Measurements from ENCODE around the gene CDKAL1.
"Not testable (repeated sequence)": the region's sequence is repeated elsewhere in the genome, so short reads cannot be mapped to it uniquely, and the experiment has no call there.

Gene CDKAL1

DNA sequence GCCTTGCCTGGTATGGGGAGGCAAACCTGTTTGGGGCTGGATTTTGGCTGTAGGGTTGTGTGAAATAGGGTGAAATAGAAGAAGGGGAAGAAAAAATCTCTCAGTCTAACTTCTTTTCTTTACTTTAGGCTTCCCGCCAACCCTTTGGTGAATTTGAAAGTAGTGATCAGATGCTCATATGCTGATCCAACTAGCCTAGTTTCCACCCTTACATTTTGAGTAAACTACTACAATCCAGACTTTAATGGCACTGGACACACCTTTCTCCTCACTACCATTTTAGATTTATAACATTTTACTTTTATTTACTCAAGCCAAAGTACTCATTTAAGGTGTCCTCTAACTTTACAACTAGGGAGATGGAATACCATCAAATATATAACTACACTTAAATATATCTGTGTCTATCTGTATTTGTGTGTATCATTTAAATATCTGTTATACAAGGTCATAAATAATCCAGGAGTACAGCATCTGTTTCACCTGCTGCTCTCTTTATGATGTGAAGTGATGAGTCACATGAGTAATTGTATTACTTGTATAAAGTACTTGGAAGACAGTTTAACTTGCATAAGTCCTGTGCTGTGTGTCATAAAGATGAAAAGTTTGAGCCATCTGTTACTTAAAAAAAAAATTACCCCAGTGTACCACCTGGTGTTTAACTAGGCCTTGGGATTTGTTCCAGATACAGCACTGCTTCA is 172.1 kb downstream of the CDKAL1 start:
- no peak for DNase-seq (ENCODE audit: low read depth in 1 of 2, low spot score in 1 of 2)

DNA sequence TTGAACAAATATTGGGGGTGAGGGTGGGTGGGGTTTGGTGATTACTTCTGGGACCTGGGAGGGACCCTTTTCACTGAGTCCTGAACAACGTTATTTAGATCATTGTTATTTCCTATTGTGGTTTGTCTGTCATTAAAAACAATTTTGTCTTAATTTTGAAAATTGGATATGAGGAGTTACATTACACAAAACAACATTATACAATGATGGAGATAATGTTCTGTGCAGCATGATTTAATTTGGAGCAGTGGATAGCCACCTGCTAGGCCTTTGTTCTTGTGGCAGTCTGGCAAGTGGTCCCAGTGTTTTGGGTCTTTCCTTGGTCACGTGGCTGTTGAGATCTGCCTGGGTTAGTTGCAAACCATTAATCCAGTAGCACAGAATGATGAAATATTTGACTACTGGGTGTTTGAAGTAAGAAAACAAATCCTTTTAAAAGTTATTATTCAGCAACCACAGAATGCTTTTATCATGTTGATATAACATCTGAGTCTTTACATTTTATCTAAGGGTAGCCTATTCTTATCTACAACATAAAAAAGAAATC is 172.8 kb downstream of the CDKAL1 start:
- DNase-seq (ENCODE audit: low read depth in 1 of 2, low spot score in 1 of 2), result no peak

DNA sequence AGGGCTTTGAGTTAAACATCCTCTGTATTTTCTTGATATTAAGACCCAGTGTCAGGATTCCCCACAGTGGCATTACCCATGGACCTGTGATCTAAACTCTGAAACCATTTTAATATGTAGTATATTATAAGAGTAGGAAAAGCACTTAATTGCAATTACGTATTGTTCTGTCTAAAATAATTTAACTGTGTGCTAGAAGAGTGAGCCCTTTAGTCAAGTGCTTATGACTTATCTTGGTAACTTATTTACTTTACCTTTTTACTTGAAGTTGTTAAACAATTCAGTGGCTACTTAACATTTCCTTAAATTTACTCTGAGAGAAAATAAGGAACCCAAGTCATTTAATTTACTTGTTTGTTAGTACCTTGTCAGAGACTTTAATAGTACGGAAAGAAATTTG is 173.6 kb downstream of the CDKAL1 start:
- no peak for DNase-seq (ENCODE audit: low read depth in 1 of 2, low spot score in 1 of 2)

DNA sequence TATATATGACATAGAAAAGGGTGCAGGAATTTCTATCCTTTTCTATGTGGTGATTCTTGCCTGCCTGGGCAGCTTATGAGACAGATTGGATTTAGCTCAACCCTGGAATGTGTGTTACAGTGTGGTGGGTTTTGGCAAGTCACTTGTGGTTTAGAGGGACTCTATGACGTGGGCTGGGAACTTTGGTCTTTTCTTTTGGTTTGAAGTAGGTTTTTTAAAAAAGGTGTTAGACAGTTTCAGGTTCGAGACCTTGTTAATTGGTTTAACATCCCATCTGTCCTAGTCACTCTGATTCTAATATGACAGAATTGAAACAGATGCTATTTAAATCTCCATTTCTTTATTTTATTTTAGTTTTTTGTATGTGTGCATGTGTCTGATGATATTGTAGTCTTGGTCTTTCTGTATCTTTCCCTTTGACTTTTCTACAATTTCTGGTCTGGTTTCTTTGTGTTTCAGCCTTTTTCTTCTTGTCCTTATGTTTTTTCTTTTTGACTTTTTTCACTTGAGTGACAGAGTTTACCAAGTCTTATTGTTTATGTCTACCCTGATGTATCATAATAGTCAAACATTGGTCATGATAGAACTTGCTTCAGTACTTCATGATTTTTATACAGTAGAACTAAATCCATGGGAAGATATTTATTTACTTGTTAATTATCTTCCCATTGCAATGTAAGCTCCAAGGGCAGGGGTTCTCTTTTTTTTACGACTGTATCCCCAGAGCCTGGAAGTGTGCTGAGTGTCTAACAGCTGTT is 174.3 kb downstream of the CDKAL1 start:
- no peak for DNase-seq (ENCODE audit: low read depth in 1 of 2, low spot score in 1 of 2)

DNA sequence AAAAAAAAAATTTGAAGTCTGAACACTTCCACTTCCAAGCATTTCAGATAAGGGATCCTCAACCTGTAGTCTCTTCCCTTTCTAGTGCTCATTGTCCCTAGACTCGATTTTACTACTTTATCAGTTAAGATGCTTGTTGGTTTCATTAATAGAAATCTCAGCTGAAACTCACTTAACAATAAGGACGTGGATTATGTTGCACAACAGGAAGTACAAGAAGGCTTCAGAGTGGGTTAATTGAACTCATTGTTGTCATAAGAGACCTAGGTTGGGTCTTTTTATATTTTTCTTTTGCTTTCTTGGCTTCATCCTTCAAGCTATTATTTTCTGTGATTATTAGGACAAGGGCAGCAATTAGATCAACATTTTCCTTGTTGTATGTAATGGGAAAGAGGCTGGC is 175.2 kb downstream of the CDKAL1 start:
- DNase-seq (ENCODE audit: low read depth in 1 of 2, low spot score in 1 of 2), result no peak

DNA sequence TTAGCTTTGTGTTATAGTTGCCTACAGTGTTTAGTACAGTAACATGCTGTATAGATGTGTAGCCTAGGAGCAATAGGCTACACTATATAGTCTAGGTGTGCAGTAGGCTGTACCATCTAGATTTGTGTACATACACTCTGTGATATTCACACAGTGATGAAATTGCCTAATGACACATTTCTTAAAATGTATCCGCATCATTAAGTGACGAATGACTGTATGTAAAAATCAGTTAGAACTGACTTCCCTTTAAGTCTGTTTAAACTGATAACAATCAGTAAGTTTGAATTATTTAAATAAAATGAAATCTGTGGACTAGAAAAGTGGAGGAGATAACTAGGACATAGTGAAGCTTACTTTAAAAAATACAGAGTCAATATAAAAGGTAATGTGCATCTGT is 176.1 kb downstream of the CDKAL1 start:
- DNase-seq (ENCODE audit: low read depth in 1 of 2, low spot score in 1 of 2), result no peak

DNA sequence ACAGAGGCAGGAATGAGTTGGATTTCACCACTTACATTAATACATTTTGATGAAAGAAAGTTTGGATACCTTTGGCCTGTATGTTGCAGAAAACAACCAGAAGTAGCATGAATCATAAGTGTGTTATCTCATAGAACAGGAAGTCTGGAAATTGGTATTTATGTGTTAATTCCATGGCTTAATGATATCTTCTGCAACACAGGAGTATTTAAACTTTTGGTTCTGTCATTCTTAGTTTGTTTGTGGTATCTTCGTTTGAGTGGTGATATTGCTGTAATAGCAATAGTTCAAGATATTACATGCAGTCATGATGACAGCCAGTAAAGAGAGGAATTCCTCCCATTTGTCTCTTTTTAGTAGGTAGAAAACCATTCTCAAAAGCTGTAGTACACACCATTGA is 177.3 kb downstream of the CDKAL1 start:
- DNase-seq (ENCODE audit: low read depth in 1 of 2, low spot score in 1 of 2), result no peak

DNA sequence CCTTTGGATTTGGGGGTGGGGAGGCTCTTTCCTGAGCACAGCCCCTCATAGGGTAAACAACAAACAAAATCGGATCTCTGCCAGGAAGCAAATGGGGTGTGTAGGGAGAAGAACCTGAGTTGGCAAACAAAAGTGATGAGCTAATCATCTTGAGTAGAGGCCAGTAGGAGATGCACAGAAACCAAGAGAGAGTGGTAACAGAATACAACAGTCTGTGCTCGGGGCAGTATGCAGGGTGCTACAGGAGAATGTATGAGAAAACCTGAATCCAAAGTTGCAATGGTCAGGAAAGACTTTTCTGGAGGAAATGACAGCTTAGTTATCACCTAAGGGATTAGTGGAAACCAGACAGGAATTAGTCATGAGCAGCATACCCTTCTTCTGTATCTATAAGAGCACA is 177.8 kb downstream of the CDKAL1 start:
- no peak for DNase-seq (ENCODE audit: low read depth in 1 of 2, low spot score in 1 of 2)

DNA sequence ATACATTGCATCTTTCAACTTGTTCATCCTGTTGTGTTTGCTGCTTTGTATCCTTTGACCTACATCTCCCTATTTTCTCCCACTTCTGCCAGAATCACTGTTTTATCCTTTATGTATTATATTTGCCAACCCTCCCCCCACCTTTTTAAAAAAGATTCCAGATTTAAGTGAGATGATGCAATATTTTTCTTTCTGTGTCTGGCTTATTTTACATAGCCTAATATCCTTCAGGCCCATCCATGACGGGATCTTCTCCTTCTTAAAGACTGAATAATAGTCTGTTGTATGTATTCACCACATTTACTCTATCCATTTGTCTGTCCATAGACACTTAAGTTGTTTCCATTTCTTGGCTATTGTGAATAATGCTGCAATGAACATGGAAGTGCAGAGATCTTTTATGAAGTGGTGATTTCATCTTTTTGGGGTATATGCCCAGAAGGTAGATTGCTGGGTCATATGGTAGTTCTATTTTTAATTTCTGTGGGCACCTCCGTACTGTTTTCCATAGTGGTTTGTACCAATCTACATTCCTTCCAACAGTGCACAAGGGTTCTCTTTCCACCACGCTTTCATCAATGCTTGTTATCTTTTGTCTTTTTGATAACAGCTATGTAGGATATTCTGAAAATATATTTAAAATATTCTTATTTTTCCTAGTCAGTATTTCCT is 181.0 kb downstream of the CDKAL1 start:
- DNase-seq (ENCODE audit: low read depth in 1 of 2, low spot score in 1 of 2), result no peak

DNA sequence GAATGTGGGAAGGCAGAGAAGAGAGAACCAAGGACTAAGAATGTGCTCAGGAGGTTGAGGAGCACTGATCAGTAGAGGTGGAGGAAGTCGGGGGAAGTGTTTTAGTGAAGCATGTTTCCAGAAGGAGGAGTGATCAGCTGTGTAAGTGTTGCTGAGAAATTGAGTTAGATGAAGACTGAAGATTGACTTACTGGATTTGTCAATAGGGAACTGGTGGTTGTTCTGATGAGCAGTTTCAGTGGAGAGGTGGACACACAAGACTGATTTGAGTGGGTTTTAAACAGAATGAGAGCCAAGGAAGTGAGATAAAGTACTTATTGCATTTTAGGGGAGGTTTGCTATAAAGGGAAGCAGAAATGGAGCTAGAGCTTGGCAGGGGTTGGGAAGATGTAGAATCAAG is 182.6 kb downstream of the CDKAL1 start:
- DNase-seq (ENCODE audit: low read depth in 1 of 2, low spot score in 1 of 2), result no peak

DNA sequence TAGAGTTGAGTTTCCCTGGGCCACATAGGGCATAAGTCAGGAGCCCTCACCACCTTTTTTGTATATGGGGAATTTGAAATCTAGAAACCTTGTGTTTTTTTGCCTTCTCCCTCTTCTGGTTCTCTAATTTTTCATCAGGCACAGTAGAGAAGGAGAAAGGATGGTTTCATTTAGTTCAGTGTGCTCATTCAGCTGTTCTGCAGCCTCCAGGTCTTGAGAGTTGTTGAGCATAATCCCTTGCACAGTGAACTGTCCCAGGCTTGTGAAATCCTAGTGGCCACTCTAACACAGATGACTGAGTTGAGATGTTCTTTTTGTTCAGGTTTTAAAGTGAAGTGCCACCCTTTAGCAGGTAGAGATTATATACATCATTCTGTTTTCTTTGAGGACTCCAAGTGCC is 183.5 kb downstream of the CDKAL1 start:
- DNase-seq (ENCODE audit: low read depth in 1 of 2, low spot score in 1 of 2), result no peak

DNA sequence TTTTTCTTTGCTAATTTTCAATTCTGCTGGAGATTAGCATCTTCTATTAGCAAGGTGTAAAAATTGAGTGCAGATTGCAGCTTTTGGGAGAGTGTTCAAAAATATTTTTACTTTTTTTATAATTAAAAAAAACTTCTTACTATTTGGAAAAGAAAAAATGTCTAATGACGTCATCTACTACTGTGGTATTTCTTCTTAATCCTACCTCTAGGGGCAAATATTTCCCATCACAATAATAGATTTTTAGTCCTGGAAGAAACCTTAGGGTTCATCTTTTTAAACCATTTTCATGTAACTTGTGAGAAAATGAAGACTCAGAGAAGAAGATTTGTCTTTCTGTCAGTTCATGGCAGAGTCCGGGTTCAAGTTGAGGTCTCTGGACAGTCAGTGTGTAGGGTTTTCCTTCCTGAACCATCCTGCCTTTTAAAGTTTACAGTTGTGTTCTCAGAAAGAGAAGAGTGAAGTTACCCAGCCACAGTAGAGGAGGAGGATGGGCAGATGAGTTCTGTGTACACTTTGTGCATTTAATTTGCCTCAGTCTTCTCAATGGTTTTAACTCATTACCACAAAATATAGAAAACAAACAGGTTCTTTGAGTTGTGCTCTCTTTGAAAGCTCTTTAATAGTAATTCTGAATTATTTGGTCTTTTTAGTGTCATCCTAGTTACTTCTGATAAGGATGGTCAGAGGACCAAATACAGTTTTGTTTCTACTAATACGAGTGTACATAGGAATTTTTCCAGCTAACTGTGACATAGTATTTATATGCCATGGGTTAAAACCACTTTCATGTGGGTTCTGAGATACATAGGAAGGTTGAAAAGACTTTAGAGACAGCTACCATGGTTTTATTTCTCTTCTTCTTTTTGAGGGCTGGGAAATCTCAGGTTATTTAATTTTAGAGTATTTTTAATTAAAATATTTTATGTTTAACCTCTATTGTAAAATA is 184.7 kb downstream of the CDKAL1 start:
- no peak for DNase-seq (ENCODE audit: low read depth in 1 of 2, low spot score in 1 of 2)

DNA sequence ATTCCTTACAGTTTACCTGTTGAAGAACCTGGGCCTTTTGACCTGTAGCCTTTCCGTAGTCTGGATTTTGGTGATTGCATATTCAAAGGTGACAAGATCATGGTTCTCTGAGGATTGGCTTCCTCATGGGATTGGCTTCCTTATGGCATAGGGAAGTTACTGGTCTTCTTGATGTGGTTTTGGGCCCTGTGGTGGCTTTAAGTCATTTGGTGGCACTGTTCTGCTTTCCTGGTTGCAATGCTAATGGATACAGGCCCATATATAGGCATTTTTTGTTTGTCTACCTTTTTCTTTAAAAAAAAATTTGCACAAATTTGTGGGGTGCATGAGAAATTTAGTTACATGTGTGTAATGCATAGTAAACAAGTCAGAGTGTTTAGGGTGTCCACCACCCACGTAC is 185.7 kb downstream of the CDKAL1 start:
- no peak for DNase-seq (ENCODE audit: low read depth in 1 of 2, low spot score in 1 of 2)

DNA sequence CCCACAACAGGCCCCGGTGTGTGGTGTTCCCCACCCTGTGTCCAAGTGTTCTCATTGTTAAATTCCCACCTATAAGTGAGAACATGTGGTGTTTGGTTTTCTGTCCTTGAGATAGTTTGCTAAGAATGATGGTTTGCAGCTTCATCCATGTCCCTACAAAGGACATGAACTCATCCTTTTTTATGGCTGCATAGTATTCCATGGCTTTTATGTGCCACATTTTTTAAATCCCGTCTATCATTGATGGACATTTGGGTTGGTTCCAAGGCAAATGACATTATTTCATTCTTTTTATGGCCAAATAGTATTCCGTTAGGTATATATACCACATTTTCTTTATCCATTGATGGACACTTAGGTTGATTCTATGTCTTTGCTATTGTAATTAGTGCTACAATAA is 186.9 kb downstream of the CDKAL1 start:
- DNase-seq (ENCODE audit: low read depth in 1 of 2, low spot score in 1 of 2), result not testable (repeated sequence)

DNA sequence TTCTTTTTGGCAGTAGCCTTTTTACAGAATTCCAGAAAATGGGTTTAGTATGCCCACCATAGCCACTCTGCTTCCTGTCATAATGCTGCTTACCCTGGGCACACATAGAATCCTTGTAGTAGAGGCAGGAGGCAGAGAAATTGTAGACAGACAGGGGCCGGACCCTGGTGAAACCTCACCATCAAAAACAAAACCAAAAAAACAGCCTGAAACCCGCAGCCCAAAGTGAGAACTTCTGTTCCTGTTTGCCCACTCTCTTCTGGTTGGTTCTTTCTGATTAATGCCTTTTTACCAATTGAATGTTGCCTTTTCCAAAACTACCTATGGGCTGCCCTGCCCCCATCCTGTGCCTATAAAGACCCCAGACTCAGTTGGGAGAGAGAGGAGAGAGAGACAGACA is 188.2 kb downstream of the CDKAL1 start:
- DNase-seq (ENCODE audit: low read depth in 1 of 2, low spot score in 1 of 2), result no peak

DNA sequence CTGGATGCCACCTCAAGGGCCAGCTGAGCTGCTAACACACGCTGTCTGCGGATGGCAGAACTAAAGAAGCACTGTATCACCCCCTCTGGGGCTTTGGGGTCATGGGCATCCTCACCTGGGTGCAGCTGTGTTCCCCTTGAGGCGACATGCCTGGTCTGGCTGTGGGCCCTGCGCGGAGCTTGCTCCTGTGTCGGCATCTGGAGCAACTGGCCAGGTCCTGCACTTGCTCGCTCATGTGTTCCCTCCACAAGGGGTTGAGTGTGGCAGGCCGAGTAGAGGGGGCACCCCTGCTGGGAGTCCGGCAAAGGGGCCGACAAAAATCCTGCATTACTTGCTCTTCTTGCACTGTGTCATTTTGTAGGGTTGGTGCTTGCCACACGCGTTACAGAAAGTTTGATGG is 189.0 kb downstream of the CDKAL1 start:
- no peak for DNase-seq (ENCODE audit: low read depth in 1 of 2, low spot score in 1 of 2)

DNA sequence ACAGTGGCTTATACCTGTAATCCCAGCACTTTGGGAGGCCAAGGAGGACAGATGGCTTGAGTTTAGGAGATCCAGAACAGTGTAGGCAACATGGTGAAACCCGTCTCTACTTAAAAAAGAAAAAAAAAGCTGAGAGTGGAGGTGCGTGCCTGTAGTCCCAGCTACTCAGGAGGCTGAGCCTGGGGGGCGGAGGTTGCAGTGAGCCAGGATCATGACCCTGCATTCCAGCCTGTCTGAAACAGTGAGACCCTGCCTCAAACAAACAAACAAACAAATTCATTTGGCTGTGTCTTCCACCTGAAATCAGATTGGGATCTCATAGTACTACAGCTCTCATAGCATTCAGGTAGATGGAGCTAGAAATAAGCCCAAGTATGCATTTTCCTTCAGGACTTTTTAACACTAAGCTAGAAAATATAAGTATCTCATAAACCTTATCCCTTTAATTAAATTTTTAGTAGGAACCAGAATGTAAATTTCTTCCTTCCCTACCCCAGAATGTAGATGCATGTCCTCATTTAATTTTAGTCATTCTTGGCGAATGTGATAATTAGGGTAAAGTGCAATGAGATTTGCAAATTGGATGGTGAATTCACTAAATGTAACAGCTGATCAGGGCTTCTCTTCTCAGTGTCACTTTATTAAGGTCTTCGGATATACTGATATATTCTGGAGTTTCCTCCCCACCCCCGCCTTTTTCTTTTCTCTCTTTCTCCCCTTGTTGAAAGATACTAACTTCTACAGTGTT is 190.4 kb downstream of the CDKAL1 start:
- DNase-seq (ENCODE audit: low read depth in 1 of 2, low spot score in 1 of 2), result no peak

DNA sequence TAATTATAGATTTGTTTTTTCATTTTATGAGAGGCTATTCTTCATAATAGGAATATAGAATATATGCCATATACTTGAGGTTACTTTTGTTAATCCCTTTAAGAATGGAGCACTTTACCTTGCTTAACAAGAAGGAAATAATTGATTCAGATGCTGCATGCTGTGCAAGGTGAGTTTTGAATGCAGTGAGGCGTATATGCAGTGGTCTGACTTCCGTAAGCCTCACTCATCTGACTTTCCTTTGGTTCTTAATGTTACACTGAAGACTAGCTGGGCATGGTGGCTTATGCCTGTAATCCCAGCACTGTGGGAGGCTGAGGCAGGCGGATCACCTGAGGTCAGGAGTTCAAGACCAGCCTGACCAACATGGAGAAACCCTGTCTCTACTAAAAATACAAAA is 191.0 kb downstream of the CDKAL1 start:
- DNase-seq (ENCODE audit: low read depth in 1 of 2, low spot score in 1 of 2), result not testable (repeated sequence)

DNA sequence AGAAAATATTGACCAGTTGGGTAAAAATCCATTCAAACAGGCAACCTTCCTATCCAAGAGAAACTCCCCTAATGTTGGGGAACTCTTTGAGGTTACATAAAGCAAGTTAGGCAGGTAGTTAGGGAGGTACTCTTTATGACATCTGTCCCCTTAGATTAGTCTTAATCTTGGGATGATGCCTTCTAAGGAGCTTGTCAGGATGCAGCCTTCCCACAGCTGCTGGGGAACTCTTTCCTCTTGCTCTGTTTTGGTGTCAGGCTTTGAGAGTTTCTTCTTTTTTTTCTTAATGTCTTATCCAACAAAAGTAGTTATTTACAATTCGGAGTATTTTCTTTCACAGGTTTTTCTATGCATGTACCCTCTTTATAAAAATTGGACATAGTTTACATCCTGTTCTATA is 194.8 kb downstream of the CDKAL1 start:
- DNase-seq (ENCODE audit: low read depth in 1 of 2, low spot score in 1 of 2), result no peak

DNA sequence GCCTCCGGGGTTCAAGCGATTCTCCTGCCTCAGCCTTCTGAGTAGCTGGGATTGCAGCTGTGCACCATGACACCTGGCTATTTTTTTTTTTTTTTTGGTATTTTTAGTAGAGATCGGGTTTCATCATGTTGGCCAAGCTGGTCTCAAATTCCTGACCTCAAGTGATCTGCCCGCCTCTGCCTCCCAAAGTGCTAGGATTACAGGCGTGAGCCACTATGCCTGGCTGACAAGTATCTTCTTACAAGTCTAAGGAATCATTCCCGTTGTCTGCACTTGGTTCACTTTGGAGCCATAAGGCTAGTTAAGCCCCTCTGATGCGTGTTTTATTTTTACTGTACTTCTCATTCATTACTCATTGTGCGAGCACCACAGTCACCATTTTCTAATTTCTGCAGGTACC is 198.1 kb downstream of the CDKAL1 start:
- DNase-seq (ENCODE audit: low read depth in 1 of 2, low spot score in 1 of 2), result not testable (repeated sequence)

Measured in activated T-helper 1 cell treated with anti-CD3 and anti-CD28 coated beads, Interleukin-2, amount 50 U/mL, for 16 hours (primary cell).